Glutamatergic neuron (in vitro differentiated cells): Measurements from ENCODE around the gene ATG101. TPM values are rescaled to one million over a fixed set of nuclear protein-coding genes. Genes with fewer than 3 reads are reported as not detected.
A peak's percentile ranks its signal among the peaks of the same experiment; 100 is the strongest.

Experiments used
- DNase-seq: peaks from one replicate; pipeline ENCODE4 v3.0.0; 2022
- H3K27ac Mint-ChIP-seq: one replicate; pipeline ENCODE4 v1.8.0; 2020; ENCODE audit warnings: mild to moderate bottlenecking, mixed read lengths, inconsistent platforms; ENCODE audit not compliant: unreplicated experiment
- H3K27me3 Mint-ChIP-seq: one replicate; pipeline ENCODE4 v1.8.0; 2020; ENCODE audit warnings: mild to moderate bottlenecking, moderate library complexity, mixed read lengths, inconsistent platforms; ENCODE audit not compliant: unreplicated experiment
- H3K36me3 Mint-ChIP-seq: one replicate; pipeline ENCODE4 v1.8.0; 2020; ENCODE audit warnings: mild to moderate bottlenecking, mixed read lengths, inconsistent platforms; ENCODE audit not compliant: unreplicated experiment
- H3K4me1 Mint-ChIP-seq: one replicate; pipeline ENCODE4 v1.8.0; 2020; ENCODE audit warnings: mild to moderate bottlenecking, low read depth, mixed read lengths, inconsistent platforms; ENCODE audit not compliant: unreplicated experiment
- H3K4me3 Mint-ChIP-seq: one replicate; pipeline ENCODE4 v1.8.0; 2020; ENCODE audit warnings: mild to moderate bottlenecking, mixed read lengths, inconsistent platforms; ENCODE audit not compliant: unreplicated experiment
- H3K9me3 Mint-ChIP-seq: one replicate; pipeline ENCODE4 v1.8.0; 2020; ENCODE audit warnings: mild to moderate bottlenecking, moderate library complexity, mixed read lengths, inconsistent platforms; ENCODE audit not compliant: unreplicated experiment
- long read RNA-seq: library from polyadenylated mRNA; unstranded; transcript quantifications from one replicate; pipeline ENCODE4 v2.0.0, GENCODE V29; 2020; ENCODE audit not compliant: unreplicated experiment
- total RNA-seq: library from RNA; stranded (reverse); fragmentation: NEBNext Ultra II Directional; extraction: Animal tissue kit (Norgen Biotek cat#: 25700); gene quantifications from one replicate; pipeline ENCODE4 v1.2.1, GENCODE V29; 2021; ENCODE audit not compliant: unreplicated experiment
- TF ChIP-seq, protein P1 (sequence below): fragments of 200-600 bp; sonication (generic); IDR thresholded peaks from one replicate; pipeline ENCODE4 v1.5.0; 2021; ENCODE audit not compliant: partially characterized antibody, unreplicated experiment

ATG101 gene
- total RNA-seq = 26.2 TPM
- long read RNA-seq, transcript ATG101-201 (4 exons, 1,439 nt) = major isoform, 27 of 37 reads
- long read RNA-seq, partial matches to known transcripts = 3 of 37 reads
- long read RNA-seq, other reads (novel, unspliced or antisense) = 3 of 37 reads

DNA sequence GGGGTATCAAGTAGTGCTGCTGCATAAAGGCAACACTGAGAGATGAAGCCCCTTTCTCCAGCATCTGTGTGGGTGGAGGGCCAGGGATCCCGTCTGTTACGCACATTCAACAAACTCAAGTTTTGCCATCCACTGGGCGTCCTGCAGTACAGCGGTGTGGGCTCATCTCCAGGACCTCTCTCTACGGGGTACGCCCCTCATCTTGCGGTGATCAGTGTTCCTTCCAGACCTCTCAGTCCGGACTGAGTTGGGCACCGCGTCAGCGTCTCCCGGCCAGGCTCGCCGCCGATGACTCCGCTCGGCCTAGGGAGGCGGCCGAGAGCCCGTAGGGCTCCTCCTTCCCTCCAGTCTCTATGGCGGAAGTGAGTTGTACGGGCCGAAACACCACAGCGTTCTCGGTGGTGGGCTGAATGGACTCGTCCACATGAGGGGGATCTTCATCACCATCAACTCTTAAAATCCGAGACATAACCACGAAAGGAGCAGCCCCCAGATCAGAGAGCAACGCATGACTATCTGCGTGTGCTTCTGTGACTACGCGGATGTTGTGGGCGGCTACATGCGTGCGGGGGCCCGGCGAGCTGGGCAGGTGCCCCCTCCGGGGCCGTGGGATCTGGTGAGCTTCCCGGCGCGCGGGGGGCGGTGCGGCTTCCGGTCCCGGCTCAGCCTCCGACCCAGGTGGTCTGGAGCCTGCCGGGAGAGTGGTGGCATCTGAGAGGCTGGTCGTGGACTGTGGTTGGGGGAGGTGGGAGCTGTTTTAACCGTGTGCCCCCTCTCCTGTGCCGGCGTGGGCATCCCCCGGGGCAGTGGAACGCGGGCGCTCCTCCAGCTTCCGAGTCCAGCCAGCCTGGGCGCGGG, at the start of gene ATG101:
Gene ATG101, plus strand, starts transcription at position 652 of the 858 bp plus-strand sequence. CDS start 3,673 bp downstream, outside the sequence.
- peak; percentile 89 for DNase-seq
- H3K27me3 Mint-ChIP-seq = peaks cover 6% of the 10 kb centered on the region
- peaks cover 21% of the 10 kb centered on the region for H3K4me1 Mint-ChIP-seq
- H3K4me3 Mint-ChIP-seq = peak within 1 kb of the TSS; percentile 96
- H3K9me3 Mint-ChIP-seq = peaks cover 4% of the 10 kb centered on the region
- TF ChIP-seq, protein P1, sequence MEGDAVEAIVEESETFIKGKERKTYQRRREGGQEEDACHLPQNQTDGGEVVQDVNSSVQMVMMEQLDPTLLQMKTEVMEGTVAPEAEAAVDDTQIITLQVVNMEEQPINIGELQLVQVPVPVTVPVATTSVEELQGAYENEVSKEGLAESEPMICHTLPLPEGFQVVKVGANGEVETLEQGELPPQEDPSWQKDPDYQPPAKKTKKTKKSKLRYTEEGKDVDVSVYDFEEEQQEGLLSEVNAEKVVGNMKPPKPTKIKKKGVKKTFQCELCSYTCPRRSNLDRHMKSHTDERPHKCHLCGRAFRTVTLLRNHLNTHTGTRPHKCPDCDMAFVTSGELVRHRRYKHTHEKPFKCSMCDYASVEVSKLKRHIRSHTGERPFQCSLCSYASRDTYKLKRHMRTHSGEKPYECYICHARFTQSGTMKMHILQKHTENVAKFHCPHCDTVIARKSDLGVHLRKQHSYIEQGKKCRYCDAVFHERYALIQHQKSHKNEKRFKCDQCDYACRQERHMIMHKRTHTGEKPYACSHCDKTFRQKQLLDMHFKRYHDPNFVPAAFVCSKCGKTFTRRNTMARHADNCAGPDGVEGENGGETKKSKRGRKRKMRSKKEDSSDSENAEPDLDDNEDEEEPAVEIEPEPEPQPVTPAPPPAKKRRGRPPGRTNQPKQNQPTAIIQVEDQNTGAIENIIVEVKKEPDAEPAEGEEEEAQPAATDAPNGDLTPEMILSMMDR = peak; percentile 8
- H3K36me3 Mint-ChIP-seq = no peaks in the 10 kb centered on the region
- H3K27ac Mint-ChIP-seq = peak within 1 kb of the TSS; percentile 100

- H3K9me3 Mint-ChIP-seq = peaks cover 8% of the 10 kb centered on the region
Measured at GRCh38 chr12:52020539-52021336, 49.0 kb upstream of the ATG101 start.

DNA sequence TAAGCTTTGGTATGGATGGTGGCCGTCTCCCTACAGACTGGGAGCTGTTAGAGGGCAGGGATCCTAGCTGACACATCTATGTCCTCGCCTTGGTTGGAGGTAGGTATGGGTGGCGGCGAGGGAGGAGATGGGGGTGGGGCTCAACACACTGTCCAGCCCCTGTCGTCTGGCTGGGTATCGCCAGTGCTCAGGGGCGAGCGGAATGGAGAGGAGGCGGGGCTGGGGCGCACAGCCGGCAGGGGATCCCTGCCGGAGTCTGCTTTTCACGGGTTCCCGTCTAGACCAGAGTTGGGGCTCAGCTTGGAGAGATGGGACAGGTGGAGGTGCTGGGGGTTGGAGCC, 47.0 kb upstream of the ATG101 start:
- Mint-ChIP-seq H3K4me3 (peak overlapping the region; percentile 25), H3K27me3 (peaks cover 15% of the 10 kb centered on the region), H3K4me1 (peaks cover 21% of the 10 kb centered on the region), H3K9me3 (peaks cover 15% of the 10 kb centered on the region), H3K27ac (no peak overlapping the region), H3K36me3 (no peaks in the 10 kb centered on the region)
- TF ChIP-seq, protein P1 = no peak
- no peak for DNase-seq

More at GRCh38 chr12:52020539-52021336, 49.0 kb upstream of the ATG101 start:
- peaks cover 24% of the 10 kb centered on the region for H3K4me1 Mint-ChIP-seq
- peak overlapping the region; percentile 59 for H3K27ac Mint-ChIP-seq
- peaks cover 4% of the 10 kb centered on the region for H3K36me3 Mint-ChIP-seq
- TF ChIP-seq, protein P1 = peak; percentile 81
- H3K27me3 Mint-ChIP-seq = peaks cover 13% of the 10 kb centered on the region
- H3K4me3 Mint-ChIP-seq = peak overlapping the region; percentile 52
- peak; percentile 79 for DNase-seq

- Mint-ChIP-seq H3K4me1 (peaks cover 21% of the 10 kb centered on the region), H3K9me3 (peaks cover 15% of the 10 kb centered on the region), H3K4me3 (peak overlapping the region; percentile 75), H3K27ac (no peak overlapping the region), H3K36me3 (no peaks in the 10 kb centered on the region), H3K27me3 (peaks cover 15% of the 10 kb centered on the region)
- peak; percentile 92 for DNase-seq
- TF ChIP-seq, protein P1 = peak; percentile 95
Measured at GRCh38 chr12:52023182-52023975, 46.4 kb upstream of the ATG101 start.
